Measurements from ENCODE around the gene JADE1.

Gene JADE1

GRCh38 chr4:128866269-128866668 lies 56.8 kb downstream of the JADE1 start:
- Histone ChIP-seq H3K4me1 (ENCODE audit: control insufficient read depth, insufficient read depth, low read length) (no peaks in the 10 kb centered on the region), H3K36me3 (ENCODE audit: control insufficient read depth in 2 of 2, insufficient read depth in 1 of 2, low read length in 2 of 2) (peaks cover 7 to 91% of the 10 kb centered on the region in 2 experiments), H3K9me3 (ENCODE audit: control insufficient read depth, insufficient read depth, low read depth, low read length) (no peaks in the 10 kb centered on the region), H3K27ac (ENCODE audit: extremely low read depth, low read depth, low read length) (no peak overlapping the region), H3K4me3 (ENCODE audit: low read depth, low read length) (no peak overlapping the region)
- ChIA-PET POLR2A (no interaction called here), CTCF (no interaction called here)
- no peak for TF ChIP-seq ZBTB49 (tag by site-specific recombination; IDR thresholded peaks at IDR 0.05; ENCODE audit: low read depth)

- CTCF ChIA-PET = no interaction called here
- TF ChIP-seq ZNF530 (tag by site-specific recombination; IDR thresholded peaks at IDR 0.05; ENCODE audit: low read depth) = no peak
- no peak for TF ChIP-seq ZNF423 (tag by site-specific recombination; IDR thresholded peaks at IDR 0.05)
- no peak for TF ChIP-seq ZNF169 (tag by site-specific recombination; IDR thresholded peaks at IDR 0.05)
- TF ChIP-seq ELK4 (IDR thresholded peaks at IDR 0.05; ENCODE audit: borderline replicate concordance, low read depth, low read length) = no peak
- no peak for TF ChIP-seq PRDM4 (tag by site-specific recombination; IDR thresholded peaks at IDR 0.05)
- no peak for TF ChIP-seq ZNF777 (tag by site-specific recombination; IDR thresholded peaks at IDR 0.05; ENCODE audit: borderline replicate concordance)
- H3K36me3 ChIP-seq (ENCODE audit: control insufficient read depth in 2 of 2, insufficient read depth in 1 of 2, low read length in 2 of 2) = peaks cover 11 to 91% of the 10 kb centered on the region in 2 experiments
- H3K4me3 ChIP-seq (ENCODE audit: low read depth, low read length) = no peak overlapping the region
- no peaks in the 10 kb centered on the region for H3K4me1 ChIP-seq (ENCODE audit: control insufficient read depth, insufficient read depth, low read length)
- POLR2A ChIA-PET = no interaction called here
- H3K27ac ChIP-seq (ENCODE audit: extremely low read depth, low read depth, low read length) = no peak overlapping the region
- H3K9me3 ChIP-seq (ENCODE audit: control insufficient read depth, insufficient read depth, low read depth, low read length) = no peaks in the 10 kb centered on the region
Observed at GRCh38 chr4:128866691-128867090, 57.2 kb downstream of the JADE1 start.

- CTCF ChIA-PET = interaction anchor here (1.4 kb wide), 1 partner anchor 293 kb away, joined by 4 read pairs; no protein-coding TSS in a partner anchor
- POLR2A ChIA-PET = no interaction called here
- Histone ChIP-seq H3K4me3 (ENCODE audit: low read depth, low read length) (no peak overlapping the region), H3K9me3 (ENCODE audit: control insufficient read depth, insufficient read depth, low read depth, low read length) (no peaks in the 10 kb centered on the region), H3K36me3 (ENCODE audit: control insufficient read depth in 2 of 2, insufficient read depth in 1 of 2, low read length in 2 of 2) (peaks cover 11 to 90% of the 10 kb centered on the region in 2 experiments), H3K27ac (ENCODE audit: extremely low read depth, low read depth, low read length) (no peak overlapping the region), H3K4me1 (ENCODE audit: control insufficient read depth, insufficient read depth, low read length) (no peaks in the 10 kb centered on the region)
- TF ChIP-seq SCRT2 (tag by site-specific recombination; IDR thresholded peaks at IDR 0.05) (peak; percentile 15; the same call in 1 of the 2 replicates), CTCF (tag by site-specific recombination; IDR thresholded peaks at IDR 0.05) (no peak)
Observed at GRCh38 chr4:128868758-128869157, 59.3 kb downstream of the JADE1 start.

Data from HEK293 (cell line).